SK-N-MC (cell line): ENCODE data around the gene KRTAP1-4.
"Not testable (repeated sequence)": the region's sequence is repeated elsewhere in the genome, so short reads cannot be mapped to it uniquely, and the experiment has no call there.

Experiments used
- DNase-seq: peaks from one replicate; pipeline ENCODE4 v3.0.0-alpha.2; 2011; ENCODE audit warnings: low read depth, low spot score
- H3K27ac ChIP-seq: fragments of 200-600 bp; sonication (generic); 2 replicates; pipeline ENCODE4 v1.5.1; 2016; ENCODE audit warnings: mixed run types
- H3K36me3 ChIP-seq: fragments of 200-600 bp; sonication (generic); 2 replicates; pipeline ENCODE4 v1.6.1; 2017; ENCODE audit warnings: antibody characterized with exemption, low read length, mixed read lengths; ENCODE audit not compliant: insufficient read depth
- H3K4me3 ChIP-seq: fragments of 200-600 bp; sonication (generic); 2 replicates; pipeline ENCODE4 v1.5.1; 2016
- H3K9ac ChIP-seq: fragments of 200-600 bp; sonication (generic); 2 replicates; pipeline ENCODE4 v1.8.0; 2017; ENCODE audit warnings: mixed run types, mixed read lengths; ENCODE audit not compliant: insufficient read length
- H3K9me3 ChIP-seq: fragments of 200-600 bp; sonication (generic); 2 replicates; pipeline ENCODE4 v1.6.1; 2017; ENCODE audit warnings: low read depth, mild to moderate bottlenecking, antibody characterized with exemption, low read length, moderate library complexity, mixed read lengths
- EZH2 ChIP-seq: fragments of 200-600 bp; sonication (generic); IDR thresholded peaks from one replicate; pipeline ENCODE4 v1.6.1; 2017; ENCODE audit warnings: antibody characterized with exemption
- FOXP2 ChIP-seq: optimal IDR thresholded peaks from 2 replicates; pipeline ENCODE3; 2011; ENCODE audit warnings: mild to moderate bottlenecking, moderate library complexity; ENCODE audit not compliant: insufficient read depth; ENCODE audit errors: extremely low read length, control extremely low read depth
- POLR2AphosphoS5 ChIP-seq: IDR thresholded peaks from 2 replicates; pipeline ENCODE4 v1.6.1; 2012; ENCODE audit warnings: mild to moderate bottlenecking, low read depth, low read length, borderline replicate concordance

The KRTAP1-4 gene

DNA sequence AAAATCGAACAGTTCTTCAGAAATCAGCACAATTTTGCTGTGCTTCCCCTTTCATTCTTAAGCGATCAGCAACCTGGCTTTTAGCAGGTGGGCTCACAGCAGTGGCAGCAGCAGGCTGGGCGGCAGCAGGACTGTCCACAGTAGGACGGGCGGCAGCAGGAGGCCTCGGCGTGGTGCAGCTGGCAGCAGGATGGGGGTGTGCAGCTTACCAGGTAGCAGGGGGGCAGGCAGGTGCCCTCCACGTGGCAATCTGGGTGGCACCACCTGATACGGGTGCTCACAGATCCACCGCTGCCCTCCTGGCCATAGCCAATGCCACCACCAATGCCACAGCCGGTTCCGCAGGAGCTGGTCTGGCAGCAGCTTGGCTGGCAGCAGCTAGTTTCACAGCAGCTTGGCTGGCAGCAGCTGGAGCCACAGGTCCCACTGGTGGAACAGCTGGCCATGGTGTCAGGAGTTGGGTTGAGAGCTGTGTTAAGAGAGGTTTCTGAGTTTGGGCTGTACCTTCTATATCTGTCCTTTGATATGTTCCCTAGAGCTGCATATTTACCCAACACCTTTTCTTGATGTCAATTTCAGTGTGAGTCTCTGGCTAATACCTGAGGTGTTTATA, at the start of gene KRTAP1-4:
KRTAP1-4 (minus strand) TSS at position 563 of the 613 bp plus-strand sequence; CDS start at position 446, 117 bp downstream.
- no peak within 1 kb of the TSS for H3K9ac ChIP-seq
- no peaks in the 10 kb centered on the region for H3K36me3 ChIP-seq
- no peak within 1 kb of the TSS for H3K27ac ChIP-seq
- TF ChIP-seq POLR2AphosphoS5 (no peak), FOXP2 (no peak), EZH2 (no peak)
- DNase-seq = no peak
- no peaks in the 10 kb centered on the region for H3K9me3 ChIP-seq
- H3K4me3 ChIP-seq = no peak within 1 kb of the TSS

GRCh38 chr17:41076788-41077187, 46.8 kb upstream of the KRTAP1-4 start:
- no peak overlapping the region for H3K9ac ChIP-seq

GRCh38 chr17:41073676-41074075, 43.7 kb upstream of the KRTAP1-4 start:
- no peak for DNase-seq

More at GRCh38 chr17:41076788-41077187, 46.8 kb upstream of the KRTAP1-4 start:
- Histone ChIP-seq H3K27ac (no peak overlapping the region), H3K4me3 (no peak overlapping the region), H3K9me3 (no peaks in the 10 kb centered on the region), H3K36me3 (no peaks in the 10 kb centered on the region)
- TF ChIP-seq FOXP2 (no peak), EZH2 (no peak), POLR2AphosphoS5 (no peak)
- no peak for DNase-seq

DNA sequence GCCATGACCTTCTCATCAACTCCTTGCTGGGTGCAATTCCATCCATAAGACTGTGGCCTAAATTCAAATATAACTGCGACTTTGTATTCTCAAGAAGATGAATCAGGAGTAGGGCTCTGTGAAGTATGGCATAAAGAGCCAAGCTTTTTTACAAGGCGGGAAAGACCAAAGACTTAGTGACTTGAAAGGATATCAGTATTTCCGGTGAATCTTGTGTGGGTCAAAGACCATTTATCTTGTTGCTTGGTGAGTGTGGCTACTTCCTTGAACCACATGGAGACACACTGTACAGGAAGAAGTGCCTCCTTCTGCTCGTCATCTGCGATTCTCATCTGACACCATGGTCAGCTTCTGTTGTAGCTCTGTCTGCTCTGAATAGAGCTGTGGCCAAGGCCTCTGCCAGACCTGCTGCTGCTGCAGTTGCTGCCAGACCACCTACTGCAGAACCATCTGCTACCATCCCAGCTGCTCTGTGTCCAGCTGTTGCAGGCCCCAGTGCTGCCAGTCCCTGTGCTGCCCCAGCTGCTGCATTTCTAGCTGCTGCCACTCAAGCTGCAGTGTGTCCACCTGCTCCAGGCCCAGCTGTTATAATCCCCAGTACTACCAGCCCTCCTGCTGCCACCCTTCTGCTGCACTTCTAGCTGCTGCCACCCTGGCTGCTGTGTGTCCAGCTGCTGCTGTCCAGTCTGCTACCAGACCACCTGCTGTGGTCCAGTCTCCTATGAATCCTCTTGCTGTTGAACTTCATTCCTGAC, 41.8 kb upstream of the KRTAP1-4 start:
- no peak for TF ChIP-seq EZH2
- no peak for TF ChIP-seq FOXP2
- TF ChIP-seq POLR2AphosphoS5 = no peak
- DNase-seq = no peak
- no peak overlapping the region for H3K27ac ChIP-seq
- H3K36me3 ChIP-seq = no peaks in the 10 kb centered on the region
- no peak overlapping the region for H3K9ac ChIP-seq
- no peaks in the 10 kb centered on the region for H3K9me3 ChIP-seq
- no peak overlapping the region for H3K4me3 ChIP-seq

More at GRCh38 chr17:41073676-41074075, 43.7 kb upstream of the KRTAP1-4 start:
- no peak overlapping the region for H3K27ac ChIP-seq
- no peaks in the 10 kb centered on the region for H3K36me3 ChIP-seq
- no peaks in the 10 kb centered on the region for H3K9me3 ChIP-seq
- no peak for TF ChIP-seq FOXP2
- no peak for TF ChIP-seq POLR2AphosphoS5
- TF ChIP-seq EZH2 = no peak
- H3K4me3 ChIP-seq = no peak overlapping the region
- H3K9ac ChIP-seq = no peak overlapping the region

DNA sequence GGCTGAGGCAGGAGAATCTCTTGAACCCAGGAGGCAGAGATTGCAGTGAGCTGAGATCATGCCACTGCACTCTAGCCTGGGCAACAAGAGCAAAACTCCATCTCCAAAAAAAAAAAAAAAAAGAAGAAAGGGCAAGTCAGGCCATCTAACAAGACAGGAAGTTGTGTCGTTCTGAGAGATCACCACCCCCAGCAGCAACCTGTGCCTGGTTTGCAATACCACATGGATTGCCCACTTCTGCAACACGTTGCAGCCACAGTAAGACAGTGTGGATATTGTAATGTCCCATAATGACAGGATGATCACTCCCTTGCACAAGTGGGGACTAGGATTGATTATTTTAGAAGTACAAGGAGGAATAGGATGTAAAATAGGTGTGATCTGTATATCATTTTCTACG, 39.0 kb upstream of the KRTAP1-4 start:
- no peaks in the 10 kb centered on the region for H3K36me3 ChIP-seq
- no peaks in the 10 kb centered on the region for H3K9me3 ChIP-seq
- no peak for TF ChIP-seq POLR2AphosphoS5
- TF ChIP-seq FOXP2 = no peak
- no peak for TF ChIP-seq EZH2
- no peak overlapping the region for H3K27ac ChIP-seq
- H3K4me3 ChIP-seq = no peak overlapping the region
- no peak overlapping the region for H3K9ac ChIP-seq
- DNase-seq = no peak

DNA sequence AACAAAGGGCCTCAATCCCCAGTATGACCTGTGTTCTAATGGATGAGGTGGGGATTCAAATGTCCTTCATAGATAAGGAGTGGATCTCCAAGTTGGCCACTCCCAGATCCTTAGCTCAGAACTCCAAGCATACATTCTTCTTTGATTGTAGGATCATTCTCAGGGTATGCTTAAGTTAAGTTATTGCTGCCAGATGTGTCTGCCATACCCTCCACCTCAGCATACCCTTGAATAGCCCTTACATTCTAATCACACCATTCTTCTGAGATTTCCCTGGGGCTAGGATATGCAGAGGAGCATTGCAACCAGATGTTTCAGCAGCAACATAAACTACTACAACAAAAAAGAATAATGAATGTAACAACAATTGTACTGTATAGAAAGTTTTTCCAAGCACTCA, 37.3 kb upstream of the KRTAP1-4 start:
- Histone ChIP-seq H3K4me3 (0 out of 2 replicates have a peak overlapping the region, but pooled peaks have one; percentile 32), H3K36me3 (no peaks in the 10 kb centered on the region), H3K9ac (no peak overlapping the region), H3K27ac (peak overlapping the region; percentile 65), H3K9me3 (no peaks in the 10 kb centered on the region)
- TF ChIP-seq FOXP2 (peak; percentile 29), POLR2AphosphoS5 (no peak)
- no peak for DNase-seq

GRCh38 chr17:41065829-41066624, 36.0 kb upstream of the KRTAP1-4 start, which contains the start of gene KRTAP2-4:
TSS of gene KRTAP2-4 (minus strand) at chr17:41065879. CDS start at chr17:41065845, 34 bp downstream.
- no peak for DNase-seq
- no peak within 1 kb of the TSS for H3K9ac ChIP-seq
- TF ChIP-seq EZH2 (no peak), POLR2AphosphoS5 (no peak), FOXP2 (no peak)

GRCh38 chr17:41065016-41065689, 35.2 kb upstream of the KRTAP1-4 start:
- H3K4me3 ChIP-seq = not testable (repeated sequence)

More at GRCh38 chr17:41065829-41066624, 36.0 kb upstream of the KRTAP1-4 start, which contains the start of gene KRTAP2-4:
- no peak within 1 kb of the TSS for H3K4me3 ChIP-seq
- H3K9me3 ChIP-seq = no peaks in the 10 kb centered on the region
- H3K36me3 ChIP-seq = no peaks in the 10 kb centered on the region
- no peak within 1 kb of the TSS for H3K27ac ChIP-seq

More at GRCh38 chr17:41065016-41065689, 35.2 kb upstream of the KRTAP1-4 start:
- not testable (repeated sequence) for DNase-seq, H3K9me3 ChIP-seq, H3K9ac ChIP-seq, H3K36me3 ChIP-seq, H3K27ac ChIP-seq
